HG03520 (cell line): Measurements from ENCODE around the gene PRXL2C.
"Not testable (repeated sequence)": the region's sequence is repeated elsewhere in the genome, so short reads cannot be mapped to it uniquely, and the experiment has no call there.

Source experiments
- ATAC-seq: cut with Tn5 transposase; IDR thresholded peaks from one replicate; pipeline ENCODE4 v1.9.1; 2021; ENCODE audit warnings: mild to moderate bottlenecking, moderate library complexity; ENCODE audit not compliant: unreplicated experiment

The PRXL2C gene

DNA sequence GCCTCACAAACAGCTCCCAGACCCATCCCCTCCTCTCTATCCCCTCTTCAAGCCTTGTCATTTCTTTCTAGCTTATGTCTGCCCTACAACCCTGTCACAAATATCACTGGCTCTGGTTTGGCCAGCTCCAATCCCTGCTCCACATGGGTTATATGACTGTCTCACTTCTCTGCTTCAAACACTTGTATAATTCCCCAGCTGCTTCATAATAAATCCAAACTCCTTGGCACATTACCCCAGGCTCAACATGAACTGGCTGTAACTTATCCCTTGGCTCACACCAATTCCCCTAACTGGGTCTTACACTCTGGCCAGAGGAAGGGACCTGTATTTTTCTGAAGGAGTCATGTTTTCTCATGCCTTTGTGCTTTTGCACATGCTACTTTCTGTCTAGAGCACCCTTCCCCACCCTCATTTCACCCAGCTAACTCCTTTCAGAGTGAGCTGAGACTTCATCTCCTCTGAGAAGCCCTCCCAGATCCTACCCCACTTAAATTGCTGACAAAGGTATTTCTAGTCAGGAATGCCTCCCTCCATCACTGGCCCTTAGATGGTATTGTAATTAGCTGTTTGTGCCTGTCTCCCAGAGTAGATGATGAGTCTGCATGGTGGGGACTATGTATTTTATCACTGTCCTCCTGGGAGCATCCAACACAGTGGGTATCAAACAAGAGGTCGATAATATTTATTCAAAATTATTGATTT is 5.3 kb downstream of the PRXL2C start:
- no peak for ATAC-seq

- no peak for ATAC-seq
These were observed 8.8 kb downstream of the PRXL2C start for GRCh38 chr9:96646081-96646991.

- no peak for ATAC-seq
These were observed 11.0 kb downstream of the PRXL2C start for GRCh38 chr9:96644137-96644536.

DNA sequence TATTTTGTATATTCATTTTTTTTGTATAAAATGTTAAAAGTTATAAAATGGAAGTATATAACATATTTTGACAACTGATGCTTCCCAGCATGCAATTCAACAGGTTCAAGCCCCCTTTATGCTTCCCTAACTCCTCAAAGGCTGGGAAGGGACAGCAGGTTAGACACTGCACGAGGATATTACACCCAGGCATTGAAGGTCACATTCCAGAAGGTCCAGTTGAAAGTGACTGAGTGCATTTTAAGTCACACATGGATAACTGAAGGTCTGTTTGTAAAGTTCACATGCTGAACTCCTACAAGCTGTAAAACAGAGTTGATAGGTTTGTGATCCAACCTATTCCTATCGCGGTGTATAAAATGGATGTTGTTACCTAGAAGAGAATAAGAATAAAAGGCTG is 13.6 kb downstream of the PRXL2C start:
- no peak for ATAC-seq

- no peak for ATAC-seq
These were observed 16.3 kb downstream of the PRXL2C start for GRCh38 chr9:96638606-96639364.

DNA sequence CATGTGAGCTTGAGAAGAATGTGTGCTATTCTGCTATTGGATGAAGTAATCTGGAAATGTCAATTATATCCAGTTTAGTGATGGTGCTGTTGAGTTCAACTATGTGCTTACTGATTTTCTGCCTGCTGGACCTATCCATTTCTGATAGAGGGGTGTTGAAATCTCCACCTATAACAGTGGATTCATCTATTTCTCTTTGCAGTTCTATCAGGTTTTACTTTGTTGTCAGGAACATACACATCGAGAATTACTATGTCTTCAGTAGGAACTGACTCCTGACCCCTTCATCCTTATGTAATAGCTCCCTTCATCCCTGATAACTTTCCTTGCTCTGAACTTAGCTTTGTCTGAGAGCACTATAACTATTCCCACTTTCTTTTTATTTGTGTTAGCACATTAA is 18.7 kb downstream of the PRXL2C start:
- no peak for ATAC-seq

- ATAC-seq: not testable (repeated sequence)
These were observed 21.5 kb downstream of the PRXL2C start for GRCh38 chr9:96633579-96633978.

DNA sequence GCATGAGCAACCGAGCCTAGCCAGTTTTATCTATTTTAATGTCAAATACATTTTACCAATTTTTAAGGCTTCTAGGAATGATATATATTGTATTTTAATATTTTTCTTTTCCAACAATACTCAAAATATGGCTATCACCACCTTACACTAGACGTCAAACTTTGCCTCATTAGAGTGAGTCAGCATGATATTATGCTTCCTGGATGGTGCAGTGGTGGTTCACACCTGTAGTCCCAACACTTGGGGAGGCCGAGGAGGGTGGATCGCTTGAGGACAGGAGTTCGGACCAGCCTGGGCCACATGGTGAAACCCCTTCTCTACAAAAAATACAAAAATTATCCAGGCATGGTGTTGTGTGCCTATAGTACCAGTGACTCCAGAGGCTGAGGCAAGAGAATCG is 28.2 kb downstream of the PRXL2C start:
- ATAC-seq: no peak

DNA sequence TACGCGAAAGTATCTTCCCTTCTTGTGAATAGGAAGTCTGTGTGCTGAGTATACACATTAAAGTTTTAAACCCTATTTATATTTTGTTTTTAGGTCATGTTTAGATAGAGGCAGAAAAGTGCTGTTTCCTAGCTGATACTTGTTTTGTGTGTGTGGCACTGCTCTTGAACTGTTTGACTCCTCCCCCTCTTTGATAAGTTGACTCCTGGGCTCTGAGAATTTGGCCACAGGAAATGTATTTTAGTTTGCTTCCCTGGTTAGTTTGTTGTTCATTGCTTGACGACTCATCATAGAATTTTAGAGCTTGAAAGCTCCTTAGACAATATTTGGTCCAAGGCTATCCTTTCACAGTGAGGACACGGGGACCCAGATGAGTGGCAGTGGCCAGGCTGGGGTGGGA is 33.5 kb downstream of the PRXL2C start:
- no peak for ATAC-seq

DNA sequence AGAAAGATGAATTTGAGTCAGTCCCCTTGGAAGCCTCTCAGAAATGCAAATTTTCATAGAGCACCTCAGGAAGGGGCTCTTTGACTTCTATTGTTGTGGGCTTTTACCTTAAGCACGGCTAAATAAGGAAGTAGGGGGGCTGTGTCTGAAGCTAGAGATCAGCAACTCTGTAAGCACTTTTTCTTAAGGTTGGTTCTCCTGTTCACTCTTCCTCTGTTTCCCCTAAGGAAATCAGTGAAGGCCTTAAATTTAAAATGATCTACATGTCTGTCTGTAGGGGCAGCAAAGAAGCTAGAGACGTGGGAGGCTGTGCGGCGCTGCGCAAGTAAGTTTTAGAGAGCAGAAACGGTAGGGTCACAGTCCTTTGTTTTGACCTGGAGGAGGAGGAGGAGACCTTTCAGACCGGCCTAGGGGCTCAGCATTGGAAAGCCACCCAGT is 34.3 kb downstream of the PRXL2C start:
- ATAC-seq: no peak

DNA sequence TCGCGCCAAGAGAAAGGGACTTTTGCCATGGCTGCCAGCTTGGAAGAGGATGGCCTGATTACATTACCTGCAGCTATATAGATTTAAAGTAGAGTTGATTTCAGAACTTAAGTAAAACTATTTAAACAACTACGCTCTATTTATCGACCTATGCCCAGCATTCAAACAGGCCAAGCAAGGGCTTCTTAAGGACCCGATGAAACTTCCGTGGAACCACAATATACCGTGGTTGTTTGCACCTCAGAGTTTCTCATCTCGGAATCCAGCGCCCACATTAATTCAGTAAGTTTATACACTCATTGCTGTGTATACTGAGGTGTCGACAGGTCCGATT is 35.0 kb downstream of the PRXL2C start:
- ATAC-seq: no peak

DNA sequence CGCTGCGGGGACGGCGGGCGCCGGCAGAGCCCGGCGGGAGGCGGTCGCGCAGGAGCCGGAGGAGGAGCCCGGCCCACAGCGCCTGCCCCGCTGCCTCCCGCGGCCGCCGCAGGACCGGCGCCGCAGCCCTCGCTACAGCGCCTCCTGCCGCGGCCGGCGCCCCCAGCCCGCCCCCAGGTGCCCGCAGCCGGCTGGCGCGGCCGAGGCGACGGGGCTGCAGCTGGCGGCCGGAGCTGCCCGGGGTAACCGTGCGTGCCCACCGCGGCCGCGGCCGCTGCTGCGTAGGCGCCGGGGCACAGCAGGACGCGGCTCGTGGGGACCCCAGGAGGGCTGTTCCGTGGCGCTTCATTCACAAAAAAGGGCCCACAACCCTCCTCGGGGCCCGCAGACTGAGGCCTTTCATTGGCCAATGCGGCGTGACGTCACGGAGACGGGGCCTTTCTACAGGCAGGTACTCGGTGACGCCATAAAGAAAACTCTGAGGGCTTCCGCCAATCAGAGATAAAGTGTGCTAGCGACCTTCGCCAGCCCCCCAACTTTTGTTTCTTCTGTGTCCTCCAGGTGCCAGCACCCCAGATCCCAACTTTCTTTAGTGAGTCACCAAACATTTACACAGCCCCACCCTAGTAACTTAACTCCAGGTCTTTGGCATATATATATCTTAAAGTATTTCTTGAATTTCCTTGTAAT is 35.5 kb downstream of the PRXL2C start, which contains the start of gene CDC14B:
Gene CDC14B, minus strand, starts transcription at position 353 of the 690 bp plus-strand sequence. CDS start 465 bp downstream, outside the sequence.
- peak; percentile 64 for ATAC-seq

DNA sequence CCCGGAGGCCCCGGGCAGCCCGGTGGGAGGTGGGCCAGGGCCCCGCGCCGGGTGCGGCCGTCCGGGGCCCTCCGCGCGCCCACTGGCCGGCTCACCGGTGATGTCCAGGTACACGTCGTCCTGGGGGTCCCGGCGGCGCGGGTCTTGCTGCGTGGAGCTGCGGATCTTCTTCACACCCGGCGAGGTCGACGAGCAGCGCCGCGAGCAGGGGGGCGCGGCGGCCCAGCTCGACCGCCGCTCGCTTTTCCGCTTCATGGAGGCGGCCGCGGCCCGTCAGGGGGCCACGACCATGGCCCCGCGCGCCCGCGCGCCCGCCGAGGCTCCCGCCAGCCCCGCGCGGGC is 36.0 kb downstream of the PRXL2C start:
- no peak for ATAC-seq

DNA sequence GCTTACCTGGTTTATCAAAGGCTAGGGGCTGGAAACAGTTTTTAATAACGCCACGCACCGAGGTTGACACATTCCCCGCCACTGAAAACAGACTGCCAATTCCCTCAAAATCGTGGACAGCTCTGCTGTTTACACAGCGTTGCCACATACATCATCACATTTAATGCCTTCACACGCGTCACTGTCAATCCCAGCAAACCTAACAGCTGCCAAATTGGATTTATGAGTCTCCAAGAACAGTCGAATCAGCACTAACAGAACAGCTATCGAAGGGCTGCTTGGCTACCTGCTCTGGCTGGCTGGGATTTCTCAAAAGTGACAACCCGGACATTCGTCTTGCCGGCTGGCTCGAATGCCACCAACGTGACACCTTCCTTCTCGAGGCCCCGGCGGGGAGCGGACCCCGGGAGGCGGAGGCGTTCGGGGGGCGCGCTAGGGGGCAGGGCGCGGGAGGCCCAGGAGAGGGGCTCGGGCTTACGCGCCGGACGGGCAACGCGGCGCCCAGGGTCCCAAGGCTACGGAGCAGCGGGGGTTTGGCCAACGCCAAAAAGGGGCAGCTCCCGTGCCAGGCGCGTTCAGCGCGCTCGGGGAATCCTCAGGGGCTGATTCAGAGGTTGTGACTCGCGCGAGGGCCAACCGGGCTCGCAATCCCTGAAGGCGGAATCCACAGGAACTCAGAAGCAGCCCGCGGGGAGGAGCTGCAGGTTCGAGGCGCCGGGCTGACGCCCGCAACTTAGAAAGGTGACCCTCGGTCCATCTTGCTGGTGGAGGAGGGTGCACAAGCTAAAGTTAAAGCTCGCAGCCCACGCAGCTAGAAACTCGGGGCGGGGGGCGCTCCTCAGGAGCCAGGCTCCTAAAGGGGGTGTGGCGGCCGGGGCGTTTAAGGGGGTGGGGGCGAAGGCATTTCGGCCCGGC is 36.7 kb downstream of the PRXL2C start:
- no peak for ATAC-seq

DNA sequence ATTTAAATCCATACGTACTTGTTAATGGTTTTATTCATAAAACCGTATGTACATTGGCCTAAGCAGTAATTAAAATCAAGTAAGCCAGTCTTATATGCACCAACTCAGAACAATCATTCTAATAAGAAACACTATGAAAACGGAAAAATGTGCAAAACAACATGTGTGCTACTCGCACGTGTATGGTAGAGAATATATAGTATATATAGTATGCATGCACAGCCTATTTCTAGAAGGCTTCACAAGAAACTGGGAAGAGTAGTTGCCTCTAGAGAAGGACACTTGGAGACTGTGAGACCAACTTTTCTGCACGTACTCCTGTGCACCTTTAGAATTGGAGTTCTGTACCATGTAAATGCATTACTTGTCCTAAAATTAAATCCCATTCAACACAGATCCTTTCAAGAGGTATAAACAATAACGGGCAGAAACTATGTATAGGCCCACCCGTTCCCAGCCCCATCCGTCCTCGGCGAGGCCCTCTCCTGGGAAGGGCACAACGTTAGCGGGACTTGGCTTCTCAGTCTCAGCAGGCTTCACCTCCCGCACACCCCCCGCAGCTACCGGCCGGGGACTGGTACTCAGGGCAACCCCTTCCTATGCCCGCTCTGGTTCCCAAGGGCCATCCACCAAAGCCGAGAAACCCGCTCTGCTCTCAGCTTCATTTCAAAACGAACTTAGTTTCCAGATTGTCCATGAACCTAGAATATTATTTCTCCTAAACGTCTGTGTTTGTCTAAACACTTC is 37.5 kb downstream of the PRXL2C start:
- ATAC-seq: no peak

DNA sequence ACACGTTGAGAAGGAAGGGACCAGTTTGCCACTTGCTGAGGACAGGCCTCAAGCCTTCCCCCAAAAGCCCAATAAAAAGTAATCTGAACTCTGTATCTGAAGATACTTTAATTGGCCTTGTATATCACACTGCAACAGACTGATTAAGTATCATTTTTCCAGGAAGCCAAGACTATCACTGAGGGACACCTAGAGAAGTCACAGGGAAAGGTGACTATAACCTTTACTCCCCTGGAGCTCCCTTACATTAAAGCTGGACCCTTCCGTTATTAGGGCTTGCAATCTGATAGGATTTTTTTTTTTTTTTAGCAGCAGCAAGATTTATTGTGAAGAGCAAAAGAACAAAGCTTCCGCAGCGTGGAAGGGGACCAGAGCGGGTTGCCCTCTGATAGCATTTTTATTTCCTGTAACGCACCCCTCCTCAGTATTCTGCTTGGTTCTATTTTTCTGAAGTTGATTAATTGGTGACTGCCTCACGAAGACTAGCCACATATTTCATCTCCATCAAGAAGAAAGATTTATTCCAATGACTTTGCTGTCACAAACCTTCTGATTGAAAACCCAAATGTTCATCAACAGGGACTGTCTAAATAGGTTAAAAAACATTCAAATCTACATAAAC is 38.2 kb downstream of the PRXL2C start:
- no peak for ATAC-seq

- no peak for ATAC-seq
These were observed 39.7 kb downstream of the PRXL2C start for GRCh38 chr9:96615411-96615810.

DNA sequence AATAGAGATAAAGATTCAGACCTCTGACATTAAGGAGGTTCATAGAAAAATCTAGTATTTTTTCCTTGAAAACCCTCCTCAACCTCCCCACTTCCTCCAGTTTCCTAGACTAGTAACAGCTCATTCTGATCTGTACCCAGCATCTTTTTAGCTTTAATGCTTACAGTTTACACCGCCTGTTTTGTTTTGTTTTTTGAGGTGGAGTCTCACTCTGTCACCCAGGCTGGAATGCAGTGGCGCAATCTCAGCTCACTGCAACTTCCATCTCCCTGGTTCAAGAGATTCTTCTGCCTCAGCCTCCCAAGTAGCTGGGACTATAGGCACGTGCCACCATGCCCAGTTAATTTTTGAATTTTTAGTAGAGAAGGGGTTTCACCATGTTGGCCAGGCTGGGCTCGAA is 40.5 kb downstream of the PRXL2C start:
- ATAC-seq: not testable (repeated sequence)
